Fibroblast of gingiva (primary cell): Measurements from ENCODE around the gene POGLUT2.
A peak's percentile ranks its signal among the peaks of the same experiment; 100 is the strongest.
"Not testable (repeated sequence)": the region's sequence is repeated elsewhere in the genome, so short reads cannot be mapped to it uniquely, and the experiment has no call there.

Experiments
- DNase-seq: peaks from one replicate; pipeline ENCODE4 v3.0.0-alpha.2; 2011; ENCODE audit warnings: low read depth

The POGLUT2 gene

GRCh38 chr13:102805680-102806079, 6.9 kb upstream of the POGLUT2 start:
- no peak for DNase-seq

- peak; percentile 79 for DNase-seq
Observed at GRCh38 chr13:102800145-102801041, 1.6 kb upstream of the POGLUT2 start.

- DNase-seq = peak; percentile 21
Observed at GRCh38 chr13:102799426-102800144, 809 bp upstream of the POGLUT2 start.

- DNase-seq = no peak
Observed at GRCh38 chr13:102793611-102794355, 5.0 kb downstream of the POGLUT2 start.

- no peak for DNase-seq
Observed at GRCh38 chr13:102792396-102792795, 6.4 kb downstream of the POGLUT2 start.

- DNase-seq = no peak
Observed at GRCh38 chr13:102788683-102789082, 10.1 kb downstream of the POGLUT2 start.

GRCh38 chr13:102784483-102784882, 14.3 kb downstream of the POGLUT2 start:
- no peak for DNase-seq

GRCh38 chr13:102781591-102781990, 17.2 kb downstream of the POGLUT2 start:
- DNase-seq = no peak

GRCh38 chr13:102780656-102781055, 18.1 kb downstream of the POGLUT2 start:
- not testable (repeated sequence) for DNase-seq

GRCh38 chr13:102779436-102780159, 19.2 kb downstream of the POGLUT2 start:
- no peak for DNase-seq

- DNase-seq = no peak
Observed at GRCh38 chr13:102777736-102778135, 21.0 kb downstream of the POGLUT2 start.

- DNase-seq = no peak
Observed at GRCh38 chr13:102776271-102776670, 22.5 kb downstream of the POGLUT2 start.

- no peak for DNase-seq
Observed at GRCh38 chr13:102774591-102775520, 23.9 kb downstream of the POGLUT2 start.

- DNase-seq = no peak
Observed at GRCh38 chr13:102774214-102774568, 24.6 kb downstream of the POGLUT2 start.

GRCh38 chr13:102773441-102774213, 25.1 kb downstream of the POGLUT2 start, which contains the start of gene TEX30:
Gene TEX30, minus strand, starts transcription at chr13:102773786. Its CDS starts 3,760 bp downstream, at chr13:102770026.
- DNase-seq = peak; percentile 82

GRCh38 chr13:102772042-102772425, 26.7 kb downstream of the POGLUT2 start:
- DNase-seq = no peak

GRCh38 chr13:102771298-102772041, 27.3 kb downstream of the POGLUT2 start:
- no peak for DNase-seq

- DNase-seq = no peak
Observed at GRCh38 chr13:102770435-102770834, 28.3 kb downstream of the POGLUT2 start.

- no peak for DNase-seq
Observed at GRCh38 chr13:102769679-102770078, 29.1 kb downstream of the POGLUT2 start.
